BJ (cell line): ENCODE data around the gene RAPGEF5. TPM values are rescaled to one million over a fixed set of nuclear protein-coding genes. Genes with fewer than 3 reads are reported as not detected.

Experiments
- CTCF ChIA-PET: fragments of 350-600 bp; formaldehyde crosslinking; extraction: SDS; loops from one replicate; lab custom pipeline; 2021; ENCODE audit warnings: antibody characterized with exemption, inconsistent platforms; lab: Yijun Ruan, JAX
- POLR2A ChIA-PET: fragments of 300-600 bp; sonication (Branson Sonifier 250); formaldehyde crosslinking; extraction: SDS; loops from one replicate; lab custom pipeline; 2021; ENCODE audit warnings: antibody characterized with exemption; lab: Charles Lee
- DNase-seq: peaks from one replicate; pipeline ENCODE4 v3.0.0-alpha.2; 2011; ENCODE audit warnings: low read depth
- H3K27me3 ChIP-seq: 2 replicates; pipeline ENCODE4 v1.6.0; 2011; ENCODE audit warnings: low read length; ENCODE audit not compliant: control insufficient read depth, insufficient read depth
- H3K36me3 ChIP-seq: 2 replicates; pipeline ENCODE4 v1.5.1; 2011; ENCODE audit warnings: low read length; ENCODE audit not compliant: control insufficient read depth, insufficient read depth
- H3K4me3 ChIP-seq: 2 replicates; pipeline ENCODE4 v1.5.1; 2011; ENCODE audit warnings: low read depth, mild to moderate bottlenecking, control low read depth, low read length
- polyA plus RNA-seq: library from polyadenylated mRNA; depleted of rRNA; stranded (reverse); fragments of >200 nt; gene quantifications from 2 replicates; pipeline ENCODE4 v1.2.3, GENCODE V29; 2011
- TF ChIP-seq, protein P1 (sequence below): IDR thresholded peaks from 2 replicates; pipeline ENCODE4 v1.5.1; 2011; ENCODE audit warnings: low read depth, mild to moderate bottlenecking, control low read depth, inconsistent platforms, low read length, moderate library complexity; ENCODE audit not compliant: insufficient read depth

RAPGEF5 gene
- polyA plus RNA-seq, 1 experiment, result not detected

DNA sequence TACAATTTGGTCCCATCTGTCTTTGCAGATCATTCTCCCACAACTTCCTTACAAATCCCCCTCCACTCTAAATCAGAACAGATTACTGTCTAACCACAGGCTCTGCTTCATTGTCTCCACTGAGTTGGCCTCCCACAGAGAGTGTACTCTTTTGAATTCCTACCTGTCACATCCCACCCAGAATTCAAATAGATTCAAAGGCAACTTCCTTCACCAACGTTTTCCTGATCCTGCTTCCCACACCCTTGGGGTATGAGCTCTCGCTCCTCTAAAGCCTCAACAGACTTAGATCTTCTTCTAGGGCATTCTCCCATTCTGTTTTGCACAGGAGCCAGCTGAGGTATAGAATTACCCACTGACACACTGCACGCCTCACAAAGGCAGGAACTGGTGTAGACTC lies 213.5 kb downstream of the RAPGEF5 start:
- Histone ChIP-seq H3K27me3 (no peaks in the 10 kb centered on the region), H3K36me3 (no peaks in the 10 kb centered on the region), H3K4me3 (no peak overlapping the region)
- POLR2A ChIA-PET, result no interaction called here
- DNase-seq, result no peak
- TF ChIP-seq, protein P1, sequence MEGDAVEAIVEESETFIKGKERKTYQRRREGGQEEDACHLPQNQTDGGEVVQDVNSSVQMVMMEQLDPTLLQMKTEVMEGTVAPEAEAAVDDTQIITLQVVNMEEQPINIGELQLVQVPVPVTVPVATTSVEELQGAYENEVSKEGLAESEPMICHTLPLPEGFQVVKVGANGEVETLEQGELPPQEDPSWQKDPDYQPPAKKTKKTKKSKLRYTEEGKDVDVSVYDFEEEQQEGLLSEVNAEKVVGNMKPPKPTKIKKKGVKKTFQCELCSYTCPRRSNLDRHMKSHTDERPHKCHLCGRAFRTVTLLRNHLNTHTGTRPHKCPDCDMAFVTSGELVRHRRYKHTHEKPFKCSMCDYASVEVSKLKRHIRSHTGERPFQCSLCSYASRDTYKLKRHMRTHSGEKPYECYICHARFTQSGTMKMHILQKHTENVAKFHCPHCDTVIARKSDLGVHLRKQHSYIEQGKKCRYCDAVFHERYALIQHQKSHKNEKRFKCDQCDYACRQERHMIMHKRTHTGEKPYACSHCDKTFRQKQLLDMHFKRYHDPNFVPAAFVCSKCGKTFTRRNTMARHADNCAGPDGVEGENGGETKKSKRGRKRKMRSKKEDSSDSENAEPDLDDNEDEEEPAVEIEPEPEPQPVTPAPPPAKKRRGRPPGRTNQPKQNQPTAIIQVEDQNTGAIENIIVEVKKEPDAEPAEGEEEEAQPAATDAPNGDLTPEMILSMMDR, result no peak
- CTCF ChIA-PET, result interaction anchor here (1.0 kb wide), 1 partner anchor 10 kb away, joined by 3 read pairs; no protein-coding TSS in a partner anchor

DNA sequence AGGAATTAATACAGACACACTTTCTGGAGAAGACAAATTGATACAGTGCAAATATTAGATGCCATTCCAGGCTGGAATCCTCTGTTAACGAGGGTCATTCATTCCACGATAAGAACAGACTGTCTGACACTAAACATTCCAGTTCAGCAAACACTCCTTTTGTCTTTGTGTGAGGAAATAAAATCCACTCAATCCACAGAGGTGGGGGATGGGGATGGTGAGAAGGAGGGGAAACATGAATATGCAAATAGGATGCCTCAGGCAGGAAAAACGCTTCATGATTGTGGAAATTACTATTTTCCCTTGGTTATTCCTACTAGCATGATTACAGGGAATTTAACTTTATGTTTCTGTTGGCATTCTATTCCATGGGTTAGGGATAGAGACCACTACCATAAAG lies 214.4 kb downstream of the RAPGEF5 start:
- ChIA-PET POLR2A (no interaction called here), CTCF (no interaction called here)
- Histone ChIP-seq H3K36me3 (no peaks in the 10 kb centered on the region), H3K27me3 (no peaks in the 10 kb centered on the region), H3K4me3 (no peak overlapping the region)
- no peak for DNase-seq
- TF ChIP-seq, protein P1, result no peak

DNA sequence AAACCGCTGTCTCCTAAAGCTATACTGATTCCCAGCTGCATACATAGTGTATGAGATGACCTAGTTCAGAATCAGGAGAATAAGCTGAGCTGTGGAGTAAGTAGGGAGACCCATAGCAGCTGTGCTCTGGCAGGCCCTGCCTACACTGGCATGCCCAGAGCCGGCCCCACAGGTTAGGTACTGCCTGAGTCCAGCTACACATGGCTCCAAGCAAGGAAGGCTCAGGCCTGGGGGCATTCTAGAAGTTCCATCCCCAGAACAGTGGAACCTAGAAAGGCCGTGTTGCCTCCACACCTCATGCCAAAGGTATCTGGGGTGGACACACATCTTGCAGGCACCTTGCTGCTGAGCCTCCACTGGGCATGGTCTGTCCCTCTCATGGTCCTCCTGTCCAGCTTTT lies 215.6 kb downstream of the RAPGEF5 start:
- Histone ChIP-seq H3K4me3 (no peak overlapping the region), H3K27me3 (no peaks in the 10 kb centered on the region), H3K36me3 (no peaks in the 10 kb centered on the region)
- TF ChIP-seq, protein P1, result no peak
- DNase-seq, result no peak
- ChIA-PET CTCF (no interaction called here), POLR2A (no interaction called here)

DNA sequence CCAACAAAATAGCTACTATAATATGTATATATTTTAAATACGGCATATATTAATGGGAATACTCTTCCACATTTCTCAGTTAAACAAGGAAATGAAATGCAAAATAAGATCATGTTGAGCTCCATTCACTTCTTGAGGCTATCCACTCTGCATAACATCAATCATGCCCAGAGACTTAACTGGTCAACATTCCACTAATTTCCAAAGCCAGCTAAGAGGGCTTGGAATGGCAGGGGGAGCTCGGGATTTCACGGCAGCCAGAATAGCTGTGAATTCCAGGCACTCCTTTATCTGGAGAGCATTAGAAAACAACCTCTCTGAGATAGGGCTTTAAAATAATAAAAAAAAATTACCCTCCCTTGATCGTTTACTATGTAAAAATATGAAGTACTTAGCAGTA lies 216.4 kb downstream of the RAPGEF5 start:
- no peak for DNase-seq
- H3K36me3 ChIP-seq, result no peaks in the 10 kb centered on the region
- no peaks in the 10 kb centered on the region for H3K27me3 ChIP-seq
- H3K4me3 ChIP-seq, result no peak overlapping the region
- TF ChIP-seq, protein P1, result no peak
- CTCF ChIA-PET, result interaction anchor here (1.4 kb wide), 1 partner anchor 18 kb away, joined by 4 read pairs; no protein-coding TSS in a partner anchor
- POLR2A ChIA-PET, result no interaction called here

DNA sequence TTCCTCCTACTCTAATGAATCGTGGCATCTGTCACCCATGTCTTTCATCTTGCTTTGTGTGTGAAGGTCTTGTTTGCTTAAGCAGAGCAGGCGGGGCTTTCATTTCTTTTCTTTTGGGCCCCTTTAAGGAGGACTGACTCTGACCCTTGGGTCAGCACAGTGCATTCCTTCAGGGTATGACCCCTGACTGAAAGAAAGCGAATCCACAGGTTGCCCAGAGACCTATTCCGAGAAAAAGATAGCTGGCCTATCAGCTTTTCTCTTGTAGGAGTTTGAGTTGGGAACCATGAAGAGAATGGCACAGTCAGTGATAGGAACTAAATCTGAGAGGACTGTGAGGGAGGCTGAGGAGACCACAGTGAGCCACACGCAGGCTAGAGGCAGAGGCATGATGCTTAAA lies 218.1 kb downstream of the RAPGEF5 start:
- Histone ChIP-seq H3K36me3 (no peaks in the 10 kb centered on the region), H3K4me3 (no peak overlapping the region), H3K27me3 (no peaks in the 10 kb centered on the region)
- TF ChIP-seq, protein P1, result no peak
- CTCF ChIA-PET, result interaction anchor here (2.6 kb wide), 1 partner anchor 29 kb away, joined by 16 read pairs; no protein-coding TSS in a partner anchor
- DNase-seq, result no peak
- POLR2A ChIA-PET, result no interaction called here
